Liver (tissue), 9 donors: Measurements from ENCODE around the gene BTF3. TPM values are rescaled to one million over a fixed set of nuclear protein-coding genes. Genes with fewer than 3 reads are reported as not detected.
"Not testable (repeated sequence)": the region's sequence is repeated elsewhere in the genome, so short reads cannot be mapped to it uniquely, and the experiment has no call there.

Experiments
- DNase-seq: peaks from one replicate; pipeline ENCODE4 v3.0.0-alpha.2; 2017; ENCODE audit warnings: low spot score
- H3K27ac ChIP-seq, 2 donors: one replicate each; pipeline ENCODE4 v1.7.0; 2013; ENCODE audit warnings: inconsistent platforms in 2 of 2, low read length in 2 of 2, control low read depth in 1 of 2, low read depth in 1 of 2, mild to moderate bottlenecking in 1 of 2
- H3K27me3 ChIP-seq, 4 donors: one replicate each; pipeline versions ENCODE4 v1.6.1 to v1.7.0; 2013; ENCODE audit warnings: low read length in 3 of 4, inconsistent platforms in 1 of 4, mild to moderate bottlenecking in 1 of 4, moderate library complexity in 1 of 4; ENCODE audit not compliant: control insufficient read depth in 4 of 4, insufficient read depth in 4 of 4
- H3K36me3 ChIP-seq, 4 donors: one replicate each; pipeline versions ENCODE4 v1.6.1 to v1.7.0; 2013; ENCODE audit warnings: low read length in 3 of 4, mild to moderate bottlenecking in 3 of 4, low read depth in 1 of 4, moderate library complexity in 1 of 4; ENCODE audit not compliant: control insufficient read depth in 4 of 4, insufficient read depth in 3 of 4
- H3K4me1 ChIP-seq, 4 donors: one replicate each; pipeline versions ENCODE4 v1.6.1 to v1.7.0; 2013; ENCODE audit warnings: low read length in 3 of 4, mild to moderate bottlenecking in 3 of 4, moderate library complexity in 1 of 4; ENCODE audit not compliant: control insufficient read depth in 4 of 4, insufficient read depth in 4 of 4
- H3K4me3 ChIP-seq, 3 donors: one replicate each; pipeline versions ENCODE4 v1.6.1 to v1.7.0; 2013; ENCODE audit warnings: low read length in 3 of 3, control low read depth in 1 of 3, low read depth in 1 of 3, mild to moderate bottlenecking in 1 of 3
- H3K9ac ChIP-seq, 2 donors: one replicate each; pipeline ENCODE4 v1.7.0; 2013; ENCODE audit warnings: low read length in 2 of 2, mild to moderate bottlenecking in 2 of 2, moderate library complexity in 2 of 2, control low read depth in 1 of 2, low read depth in 1 of 2
- H3K9me3 ChIP-seq, 4 donors: one replicate each; pipeline versions ENCODE4 v1.6.1 to v1.7.0; 2013; ENCODE audit warnings: low read length in 3 of 4; ENCODE audit not compliant: control insufficient read depth in 4 of 4
- ATF3 ChIP-seq: IDR thresholded peaks from 2 replicates; pipeline ENCODE4 v1.6.1; 2016; ENCODE audit warnings: antibody characterized with exemption
- CTCF ChIP-seq: fragments of 150-350 bp; IDR thresholded peaks from 2 replicates; pipeline ENCODE4 v1.5.1; 2017; ENCODE audit warnings: improper control_type of control experiment, low read depth, low read length; ENCODE audit not compliant: missing input control
- EGR1 ChIP-seq, 2 donors: IDR thresholded peaks; 2 replicates each; pipeline ENCODE4 v1.6.1; 2016 to 2018; ENCODE audit warnings: antibody characterized with exemption in 2 of 2, low read depth in 2 of 2
- FOXA1 ChIP-seq: IDR thresholded peaks from 2 replicates; pipeline ENCODE4 v1.6.1; 2016; ENCODE audit warnings: antibody characterized with exemption
- FOXA2 ChIP-seq: IDR thresholded peaks from 2 replicates; pipeline ENCODE4 v1.6.1; 2016; ENCODE audit warnings: antibody characterized with exemption
- GABPA ChIP-seq, 2 donors: IDR thresholded peaks in 1 of 2; conservative IDR thresholded peaks in 1 of 2; 2 replicates each; pipeline ENCODE4 v1.6.1; 2016; ENCODE audit warnings: antibody characterized with exemption in 2 of 2, mild to moderate bottlenecking in 1 of 2, moderate library complexity in 1 of 2
- HNF4A ChIP-seq, 2 donors: conservative IDR thresholded peaks; 2 replicates each; pipeline ENCODE4 v1.6.1; 2016; ENCODE audit warnings: antibody characterized with exemption in 2 of 2, mild to moderate bottlenecking in 2 of 2
- HNF4G ChIP-seq: IDR thresholded peaks from 2 replicates; pipeline ENCODE4 v1.6.1; 2016; ENCODE audit warnings: antibody characterized with exemption
- NR2F2 ChIP-seq: IDR thresholded peaks from 2 replicates; pipeline ENCODE4 v1.6.1; 2016; ENCODE audit warnings: antibody characterized with exemption
- RAD21 ChIP-seq, 2 donors: IDR thresholded peaks; 2 replicates each; pipeline ENCODE4 v1.6.1; 2016; ENCODE audit warnings: antibody characterized with exemption in 2 of 2, mild to moderate bottlenecking in 2 of 2
- RXRA ChIP-seq, 2 donors: IDR thresholded peaks; 2 replicates each; pipeline ENCODE4 v1.6.1; 2017 to 2018; ENCODE audit warnings: antibody characterized with exemption in 2 of 2, mild to moderate bottlenecking in 1 of 2
- SP1 ChIP-seq: IDR thresholded peaks from 2 replicates; pipeline ENCODE4 v1.6.1; 2018; ENCODE audit warnings: antibody characterized with exemption, mild to moderate bottlenecking
- TAF1 ChIP-seq: conservative IDR thresholded peaks from 2 replicates; pipeline ENCODE4 v1.6.1; 2016; ENCODE audit warnings: antibody characterized with exemption, mild to moderate bottlenecking
- YY1 ChIP-seq: IDR thresholded peaks from 2 replicates; pipeline ENCODE4 v1.6.1; 2016; ENCODE audit warnings: antibody characterized with exemption, mild to moderate bottlenecking
- WGBS: extraction: QIAGEN DNeasy Blood & Tissue Kit; methylation state at CpG from one replicate; pipeline ENCODE4 v1.1.7; 2013; 5-methylcytosine and 5-hydroxymethylcytosine counted together
- polyA plus RNA-seq, 2 donors: library from polyadenylated mRNA; stranded (reverse) in 1 of 2; unstranded in 1 of 2; fragments of 200-250 nt in 1 of 2; fragments of >200 nt in 1 of 2; fragmentation: Nextera tagmentation in 1 of 2; extraction: Ambion mirVana in 1 of 2; gene quantifications; one replicate each; pipeline versions ENCODE4 v1.2.1 to v1.2.3, GENCODE V29; 2013 to 2015
- total RNA-seq, 2 donors: library from RNA; depleted of rRNA; stranded (reverse); fragments of >200 nt; gene quantifications; one replicate each; pipeline ENCODE4 v1.2.3, GENCODE V29; 2014
- TF ChIP-seq, protein P1 (sequence below): IDR thresholded peaks from 2 replicates; pipeline ENCODE4 v1.6.1; 2016; ENCODE audit warnings: antibody characterized with exemption
- TF ChIP-seq, protein P2 (sequence below): IDR thresholded peaks from 2 replicates; pipeline ENCODE4 v1.6.1; 2016; ENCODE audit warnings: antibody characterized with exemption
- TF ChIP-seq, protein P3 (sequence below): IDR thresholded peaks from 2 replicates; pipeline ENCODE4 v1.6.1; 2016; ENCODE audit warnings: antibody characterized with exemption, mild to moderate bottlenecking
- donor health status: healthy.
- donor health status: healthy.
- donor health status: healthy.
- donor health status: healthy.
- donor health status: healthy.

BTF3 gene
- total and polyA plus RNA-seq, 4 donors, result 97.5 to 246 (median 213) TPM

- Histone ChIP-seq H3K36me3 (peaks cover 4 to 44% (median 35%) of the 10 kb centered on the region in 4 donors), H3K27ac (no peak overlapping the region), H3K9me3 (no peaks in the 10 kb centered on the region), H3K27me3 (no peaks in the 10 kb centered on the region), H3K4me3 (no peak overlapping the region), H3K4me1 (no peaks in the 10 kb centered on the region), H3K9ac (no peak overlapping the region)
- WGBS, result 95% methylated on average over 5 of the region's 5 CpGs
- no peak for DNase-seq
- TF ChIP-seq HNF4G (no peak), RXRA (IDR thresholded peaks at IDR 0.05) (no peak), YY1 (no peak)
These were observed 8.3 kb downstream of the BTF3 start for GRCh38 chr5:73506459-73506955.

- no peak for TF ChIP-seq TAF1
- WGBS, result 70% methylated on average over 2 of the region's 2 CpGs
- H3K9ac ChIP-seq, result no peak overlapping the region
These were observed 8.8 kb downstream of the BTF3 start for GRCh38 chr5:73507062-73507461.

GRCh38 chr5:73508521-73508920 is 10.3 kb downstream of the BTF3 start:
- H3K27me3 ChIP-seq, H3K9me3 ChIP-seq, DNase-seq, H3K9ac ChIP-seq, H3K4me3 ChIP-seq, H3K4me1 ChIP-seq, H3K27ac ChIP-seq: not testable (repeated sequence)
- WGBS, result 98% methylated on average over 26 of the region's 26 CpGs
- peaks cover 0 to 29% (median 20%) of the 10 kb centered on the region in 4 donors for H3K36me3 ChIP-seq

More at GRCh38 chr5:73507062-73507461, 8.8 kb downstream of the BTF3 start:
- H3K4me3 ChIP-seq, result no peak overlapping the region
- no peaks in the 10 kb centered on the region for H3K27me3 ChIP-seq
- no peaks in the 10 kb centered on the region for H3K9me3 ChIP-seq
- H3K27ac ChIP-seq, result no peak overlapping the region
- DNase-seq, result no peak
- H3K4me1 ChIP-seq, result no peaks in the 10 kb centered on the region
- peaks cover 4 to 44% (median 34%) of the 10 kb centered on the region in 4 donors for H3K36me3 ChIP-seq

DNA sequence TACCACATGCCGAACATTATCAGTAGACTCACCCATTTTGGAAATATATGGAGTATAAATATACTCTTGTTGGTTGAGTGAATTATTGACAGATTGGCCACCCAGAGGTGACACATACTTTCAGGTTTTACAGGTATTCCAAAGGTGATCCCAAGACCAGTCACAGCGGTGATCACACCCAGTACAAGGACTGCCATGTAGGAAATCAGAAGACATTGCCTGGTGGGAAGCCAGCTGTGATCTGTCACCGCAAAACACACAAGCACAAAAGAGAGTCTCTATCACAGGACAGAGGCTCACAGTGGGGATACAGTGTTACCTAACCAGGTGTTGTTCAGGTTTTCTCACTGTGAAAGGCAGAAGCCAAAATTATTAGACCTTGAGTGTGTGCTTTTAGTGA is 15.8 kb downstream of the BTF3 start:
- 74% methylated on average over 3 of the region's 3 CpGs for WGBS
- no peak overlapping the region for H3K27ac ChIP-seq
- H3K4me3 ChIP-seq, result no peak overlapping the region
- no peaks in the 10 kb centered on the region for H3K27me3 ChIP-seq
- no peak for DNase-seq
- no peaks in the 10 kb centered on the region for H3K36me3 ChIP-seq
- H3K9me3 ChIP-seq, result no peaks in the 10 kb centered on the region
- no peak overlapping the region for H3K9ac ChIP-seq
- H3K4me1 ChIP-seq, result no peaks in the 10 kb centered on the region
- TF ChIP-seq SP1 (no peak), RXRA (IDR thresholded peaks at IDR 0.05) (no peak), NR2F2 (no peak), HNF4A (conservative IDR thresholded peaks at IDR 0.05) (no peak), FOXA1 (no peak), CTCF (no peak), ATF3 (no peak), YY1 (no peak), RAD21 (IDR thresholded peaks at IDR 0.05) (no peak), TAF1 (no peak), HNF4G (no peak), EGR1 (IDR thresholded peaks at IDR 0.05; ENCODE audit: low read depth in 2 of 2) (no peak), GABPA (IDR thresholded peaks at IDR 0.05 in 1 of 2, conservative IDR thresholded peaks at IDR 0.05 in 1 of 2) (no peak), FOXA2 (no peak)
- TF ChIP-seq, protein P1, sequence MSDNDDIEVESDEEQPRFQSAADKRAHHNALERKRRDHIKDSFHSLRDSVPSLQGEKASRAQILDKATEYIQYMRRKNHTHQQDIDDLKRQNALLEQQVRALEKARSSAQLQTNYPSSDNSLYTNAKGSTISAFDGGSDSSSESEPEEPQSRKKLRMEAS, result no peak
- TF ChIP-seq, protein P2, sequence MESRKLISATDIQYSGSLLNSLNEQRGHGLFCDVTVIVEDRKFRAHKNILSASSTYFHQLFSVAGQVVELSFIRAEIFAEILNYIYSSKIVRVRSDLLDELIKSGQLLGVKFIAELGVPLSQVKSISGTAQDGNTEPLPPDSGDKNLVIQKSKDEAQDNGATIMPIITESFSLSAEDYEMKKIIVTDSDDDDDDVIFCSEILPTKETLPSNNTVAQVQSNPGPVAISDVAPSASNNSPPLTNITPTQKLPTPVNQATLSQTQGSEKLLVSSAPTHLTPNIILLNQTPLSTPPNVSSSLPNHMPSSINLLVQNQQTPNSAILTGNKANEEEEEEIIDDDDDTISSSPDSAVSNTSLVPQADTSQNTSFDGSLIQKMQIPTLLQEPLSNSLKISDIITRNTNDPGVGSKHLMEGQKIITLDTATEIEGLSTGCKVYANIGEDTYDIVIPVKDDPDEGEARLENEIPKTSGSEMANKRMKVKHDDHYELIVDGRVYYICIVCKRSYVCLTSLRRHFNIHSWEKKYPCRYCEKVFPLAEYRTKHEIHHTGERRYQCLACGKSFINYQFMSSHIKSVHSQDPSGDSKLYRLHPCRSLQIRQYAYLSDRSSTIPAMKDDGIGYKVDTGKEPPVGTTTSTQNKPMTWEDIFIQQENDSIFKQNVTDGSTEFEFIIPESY, result no peak
- TF ChIP-seq, protein P3, sequence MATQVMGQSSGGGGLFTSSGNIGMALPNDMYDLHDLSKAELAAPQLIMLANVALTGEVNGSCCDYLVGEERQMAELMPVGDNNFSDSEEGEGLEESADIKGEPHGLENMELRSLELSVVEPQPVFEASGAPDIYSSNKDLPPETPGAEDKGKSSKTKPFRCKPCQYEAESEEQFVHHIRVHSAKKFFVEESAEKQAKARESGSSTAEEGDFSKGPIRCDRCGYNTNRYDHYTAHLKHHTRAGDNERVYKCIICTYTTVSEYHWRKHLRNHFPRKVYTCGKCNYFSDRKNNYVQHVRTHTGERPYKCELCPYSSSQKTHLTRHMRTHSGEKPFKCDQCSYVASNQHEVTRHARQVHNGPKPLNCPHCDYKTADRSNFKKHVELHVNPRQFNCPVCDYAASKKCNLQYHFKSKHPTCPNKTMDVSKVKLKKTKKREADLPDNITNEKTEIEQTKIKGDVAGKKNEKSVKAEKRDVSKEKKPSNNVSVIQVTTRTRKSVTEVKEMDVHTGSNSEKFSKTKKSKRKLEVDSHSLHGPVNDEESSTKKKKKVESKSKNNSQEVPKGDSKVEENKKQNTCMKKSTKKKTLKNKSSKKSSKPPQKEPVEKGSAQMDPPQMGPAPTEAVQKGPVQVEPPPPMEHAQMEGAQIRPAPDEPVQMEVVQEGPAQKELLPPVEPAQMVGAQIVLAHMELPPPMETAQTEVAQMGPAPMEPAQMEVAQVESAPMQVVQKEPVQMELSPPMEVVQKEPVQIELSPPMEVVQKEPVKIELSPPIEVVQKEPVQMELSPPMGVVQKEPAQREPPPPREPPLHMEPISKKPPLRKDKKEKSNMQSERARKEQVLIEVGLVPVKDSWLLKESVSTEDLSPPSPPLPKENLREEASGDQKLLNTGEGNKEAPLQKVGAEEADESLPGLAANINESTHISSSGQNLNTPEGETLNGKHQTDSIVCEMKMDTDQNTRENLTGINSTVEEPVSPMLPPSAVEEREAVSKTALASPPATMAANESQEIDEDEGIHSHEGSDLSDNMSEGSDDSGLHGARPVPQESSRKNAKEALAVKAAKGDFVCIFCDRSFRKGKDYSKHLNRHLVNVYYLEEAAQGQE, result no peak
